OCI-LY1 (cell line): ENCODE measurements around the gene GVQW3.

ENCODE experiments used
- H2AFZ ChIP-seq: fragments of 200-600 bp; sonication (generic), shearing (Covaris generic); 2 replicates; pipeline ENCODE4 v1.6.0; 2014; ENCODE audit warnings: antibody characterized with exemption, mild to moderate bottlenecking, low read length
- H3F3A ChIP-seq: fragments of 200-600 bp; sonication (generic), shearing (Covaris generic); 2 replicates; pipeline ENCODE4 v1.6.0; 2014; ENCODE audit warnings: mild to moderate bottlenecking, antibody characterized with exemption, low read length, moderate library complexity; ENCODE audit not compliant: insufficient read depth
- H3K27ac ChIP-seq: fragments of 200-600 bp; sonication (generic); 2 replicates; pipeline ENCODE4 v1.5.1; 2014; ENCODE audit warnings: low read length, mixed run types, mild to moderate bottlenecking, low read depth; ENCODE audit not compliant: poor library complexity, severe bottlenecking
- H3K27me3 ChIP-seq: fragments of 200-600 bp; sonication (generic); 2 replicates; pipeline ENCODE4 v1.6.0; 2014; ENCODE audit warnings: antibody characterized with exemption, mild to moderate bottlenecking, low read length, moderate library complexity; ENCODE audit not compliant: insufficient read depth
- H3K36me3 ChIP-seq: fragments of 200-600 bp; sonication (generic); 2 replicates; pipeline ENCODE4 v1.6.1; 2014; ENCODE audit warnings: mild to moderate bottlenecking, antibody characterized with exemption, low read length, moderate library complexity, mixed read lengths; ENCODE audit not compliant: insufficient read depth
- H3K4me1 ChIP-seq: fragments of 200-600 bp; sonication (generic); 2 replicates; pipeline ENCODE4 v1.5.1; 2014; ENCODE audit warnings: mild to moderate bottlenecking, low read length, moderate library complexity; ENCODE audit not compliant: insufficient read depth, severe bottlenecking
- H3K4me2 ChIP-seq: fragments of 200-600 bp; sonication (generic), shearing (Covaris generic); 2 replicates; pipeline ENCODE4 v1.6.1; 2014; ENCODE audit warnings: low read length
- H3K4me3 ChIP-seq: fragments of 200-600 bp; sonication (generic); 2 replicates; pipeline ENCODE4 v1.5.1; 2014; ENCODE audit warnings: low read length, low read depth, mild to moderate bottlenecking, mixed read lengths; ENCODE audit not compliant: poor library complexity, severe bottlenecking
- H3K79me2 ChIP-seq: fragments of 200-600 bp; shearing (Covaris generic); 2 replicates; pipeline ENCODE4 v1.6.1; 2016; ENCODE audit warnings: mixed run types, low read length, mixed read lengths; ENCODE audit not compliant: insufficient read depth
- H3K9ac ChIP-seq: fragments of 200-600 bp; sonication (generic), shearing (Covaris generic); 2 replicates; pipeline ENCODE4 v1.6.1; 2014; ENCODE audit warnings: mild to moderate bottlenecking, low read length, mixed read lengths
- H3K9me2 ChIP-seq: fragments of 200-600 bp; sonication (generic), shearing (Covaris generic); 2 replicates; pipeline ENCODE4 v1.6.1; 2014; ENCODE audit warnings: low read depth, mild to moderate bottlenecking, low read length, mixed read lengths
- H3K9me3 ChIP-seq: fragments of 200-600 bp; shearing (Covaris generic); 2 replicates; pipeline ENCODE4 v1.6.1; 2014; ENCODE audit warnings: low read length, mixed read lengths
- H4K20me1 ChIP-seq: fragments of 200-600 bp; sonication (generic), shearing (Covaris generic); 2 replicates; pipeline ENCODE4 v1.6.0; 2016; ENCODE audit warnings: mild to moderate bottlenecking, low read length; ENCODE audit not compliant: insufficient read depth
- CTCF ChIP-seq: fragments of 200-600 bp; sonication (generic), shearing (Covaris generic); IDR thresholded peaks from 2 replicates; pipeline ENCODE4 v1.5.1; 2017; ENCODE audit warnings: mild to moderate bottlenecking, antibody characterized with exemption, low read length, moderate library complexity, mixed read lengths
- EZH2 ChIP-seq: fragments of 200-600 bp; sonication (generic), shearing (Covaris generic); IDR thresholded peaks from 2 replicates; pipeline ENCODE4 v1.8.0; 2017; ENCODE audit warnings: borderline replicate concordance, mixed run types, mild to moderate bottlenecking, antibody characterized with exemption, low read length, moderate library complexity, mixed read lengths

The GVQW3 gene

GRCh38 chr11:76443268-76443980, 62.3 kb downstream of the GVQW3 start:
- H3K9me3 ChIP-seq, result no peaks in the 10 kb centered on the region
- no peaks in the 10 kb centered on the region for H3K9me2 ChIP-seq
- H3K27ac ChIP-seq, result peak overlapping the region; percentile 75
- H3K79me2 ChIP-seq, result peaks cover 34% of the 10 kb centered on the region
- H3K27me3 ChIP-seq, result no peaks in the 10 kb centered on the region
- peak overlapping the region; percentile 90 for H3K4me3 ChIP-seq
- H2AFZ ChIP-seq, result no peak overlapping the region
- H3K9ac ChIP-seq, result peak overlapping the region; percentile 98
- no peaks in the 10 kb centered on the region for H4K20me1 ChIP-seq
- TF ChIP-seq EZH2, result no peak
- no peak for TF ChIP-seq CTCF
- H3K4me2 ChIP-seq, result peak overlapping the region; percentile 94
- peaks cover 16% of the 10 kb centered on the region for H3K4me1 ChIP-seq
- no peaks in the 10 kb centered on the region for H3F3A ChIP-seq
- peaks cover 28% of the 10 kb centered on the region for H3K36me3 ChIP-seq

GRCh38 chr11:76444065-76444383, 62.9 kb downstream of the GVQW3 start:
- Histone ChIP-seq H3K27me3 (no peaks in the 10 kb centered on the region), H3F3A (no peaks in the 10 kb centered on the region), H3K4me3 (peak overlapping the region; percentile 90), H3K27ac (peak overlapping the region; percentile 75), H4K20me1 (no peaks in the 10 kb centered on the region), H3K9me3 (no peaks in the 10 kb centered on the region), H2AFZ (peak overlapping the region; percentile 58; the same call in 1 of the 2 replicates), H3K9ac (peak overlapping the region; percentile 98), H3K9me2 (no peaks in the 10 kb centered on the region), H3K79me2 (peaks cover 34% of the 10 kb centered on the region), H3K4me1 (peaks cover 16% of the 10 kb centered on the region), H3K36me3 (peaks cover 30% of the 10 kb centered on the region), H3K4me2 (peak overlapping the region; percentile 94)
- no peak for TF ChIP-seq EZH2
- no peak for TF ChIP-seq CTCF

- H3K36me3 ChIP-seq, result peaks cover 36% of the 10 kb centered on the region
- peak within 1 kb of the TSS; percentile 58; the same call in 1 of the 2 replicates for H2AFZ ChIP-seq
- H3K9me3 ChIP-seq, result no peaks in the 10 kb centered on the region
- H4K20me1 ChIP-seq, result no peaks in the 10 kb centered on the region
- H3K9ac ChIP-seq, result peak within 1 kb of the TSS; percentile 98
- no peaks in the 10 kb centered on the region for H3F3A ChIP-seq
- TF ChIP-seq CTCF, result no peak
- TF ChIP-seq EZH2, result no peak
- peak within 1 kb of the TSS; percentile 90 for H3K4me3 ChIP-seq
- no peaks in the 10 kb centered on the region for H3K9me2 ChIP-seq
- H3K4me2 ChIP-seq, result peak within 1 kb of the TSS; percentile 94
- peaks cover 16% of the 10 kb centered on the region for H3K4me1 ChIP-seq
- H3K27me3 ChIP-seq, result no peaks in the 10 kb centered on the region
- peaks cover 34% of the 10 kb centered on the region for H3K79me2 ChIP-seq
- H3K27ac ChIP-seq, result peak within 1 kb of the TSS; percentile 75
These were observed 63.4 kb downstream of the GVQW3 start, which contains the start of gene EMSY for GRCh38 chr11:76444384-76445120. EMSY (plus strand) TSS chr11:76445018; CDS start chr11:76446939, 1,921 bp downstream.
